Gastroesophageal sphincter (tissue), 4 donors: ENCODE measurements around the gene SPATS2L. TPM values are rescaled to one million over a fixed set of nuclear protein-coding genes. Genes with fewer than 3 reads are reported as not detected.

ENCODE experiments used
- ATAC-seq: fragments of 150-250 bp; one replicate; pipeline ENCODE4 v1.9.1; 2016; ENCODE audit warnings: mild to moderate bottlenecking, moderate library complexity
- H3K27ac ChIP-seq, 4 donors: fragments of 200-600 bp; sonication (generic) in 3 of 4; 1 replicate in 3 of 4; 2 replicates in 1 of 4; pipeline ENCODE4 v1.5.1; 2016 to 2019
- H3K27me3 ChIP-seq: fragments of 200-600 bp; sonication (generic); one replicate; pipeline ENCODE4 v1.5.1; 2019
- H3K36me3 ChIP-seq, 2 donors: fragments of 200-600 bp; sonication (generic); one replicate each; pipeline ENCODE4 v1.5.1; 2019; ENCODE audit warnings: control low read depth in 1 of 2
- H3K4me1 ChIP-seq, 3 donors: fragments of 200-600 bp; sonication (generic); 1 replicate in 2 of 3; 2 replicates in 1 of 3; pipeline ENCODE4 v1.5.1; 2016 to 2019; ENCODE audit warnings: control low read depth in 2 of 3
- H3K4me3 ChIP-seq, 2 donors: fragments of 200-600 bp; sonication (generic); one replicate each; pipeline ENCODE4 v1.5.1; 2019; ENCODE audit warnings: mild to moderate bottlenecking in 1 of 2, moderate library complexity in 1 of 2
- H3K9me3 ChIP-seq, 3 donors: fragments of 200-600 bp; sonication (generic); one replicate each; pipeline ENCODE4 v1.5.1; 2017 to 2019; ENCODE audit warnings: control low read depth in 2 of 3
- EP300 ChIP-seq: sonication (generic); formaldehyde crosslinking; IDR thresholded peaks from one replicate; pipeline ENCODE4 v1.6.1; 2017; ENCODE audit warnings: antibody characterized with exemption, mild to moderate bottlenecking
- POLR2A ChIP-seq, 2 donors: fragments of 450-650 bp; IDR thresholded peaks; one replicate each; pipeline ENCODE4 v1.6.1; 2017; ENCODE audit warnings: antibody characterized with exemption in 2 of 2, mild to moderate bottlenecking in 2 of 2, moderate library complexity in 1 of 2
- POLR2AphosphoS5 ChIP-seq: sonication (generic); formaldehyde crosslinking; IDR thresholded peaks from one replicate; pipeline ENCODE4 v1.6.1; 2017; ENCODE audit warnings: antibody characterized with exemption
- WGBS, 2 donors: methylation state at CpG; one replicate each; pipeline ENCODE4 v1.1.5; 2018; ENCODE audit warnings: low coverage in 1 of 2; 5-methylcytosine and 5-hydroxymethylcytosine counted together
- total RNA-seq, 4 donors: library from RNA; depleted of rRNA; stranded (reverse); fragments of >200 nt; gene quantifications; one replicate each; pipeline ENCODE4 v1.1.0, GENCODE V29; 2016
- TF ChIP-seq, protein P1 (sequence below), 4 experiments: fragments of 200-600 bp in 2 of 4; fragments of 450-650 bp in 2 of 4; sonication (generic) in 1 of 4; IDR thresholded peaks; one replicate each; pipeline ENCODE4 v1.5.1; 2017 to 2019; ENCODE audit warnings: antibody characterized with exemption in 4 of 4, mild to moderate bottlenecking in 2 of 4, moderate library complexity in 2 of 4

SPATS2L gene
- total RNA-seq, 4 donors from 2014 or later: 50.6 to 120 (median 91.5) TPM

DNA sequence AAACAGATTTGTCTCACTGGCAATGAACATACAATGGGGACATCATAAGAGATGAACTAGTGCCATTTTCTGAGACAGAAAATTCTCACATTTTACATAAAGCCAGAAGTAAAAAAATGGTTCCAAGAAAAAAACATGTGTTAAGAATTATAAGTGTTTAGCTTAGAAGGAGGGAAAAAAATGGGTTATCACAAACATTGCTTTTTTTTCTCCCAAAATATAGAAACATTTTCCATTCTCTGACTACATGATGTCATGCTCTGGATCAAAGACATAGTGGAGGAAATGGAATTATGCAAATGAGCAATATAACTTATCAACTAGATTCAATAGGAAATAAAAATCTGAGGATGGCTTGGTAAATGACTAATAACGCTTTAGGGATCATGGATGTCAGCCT, 49.8 kb downstream of the SPATS2L start:
- Histone ChIP-seq H3K27me3 (no peaks in the 10 kb centered on the region), H3K9me3 (no peaks in the 10 kb centered on the region), H3K4me3 (no peak overlapping the region), H3K4me1 (peaks cover 3 to 43% (median 27%) of the 10 kb centered on the region in 3 donors), H3K27ac (peak overlapping the region in 1 of 4 donors; percentile 33), H3K36me3 (no peaks in the 10 kb centered on the region)
- ATAC-seq: no peak
- no peak for TF ChIP-seq POLR2A (IDR thresholded peaks at IDR 0.05)
- 60 to 84% methylated on average over 1 of the region's 1 CpG for WGBS, 2 donors

DNA sequence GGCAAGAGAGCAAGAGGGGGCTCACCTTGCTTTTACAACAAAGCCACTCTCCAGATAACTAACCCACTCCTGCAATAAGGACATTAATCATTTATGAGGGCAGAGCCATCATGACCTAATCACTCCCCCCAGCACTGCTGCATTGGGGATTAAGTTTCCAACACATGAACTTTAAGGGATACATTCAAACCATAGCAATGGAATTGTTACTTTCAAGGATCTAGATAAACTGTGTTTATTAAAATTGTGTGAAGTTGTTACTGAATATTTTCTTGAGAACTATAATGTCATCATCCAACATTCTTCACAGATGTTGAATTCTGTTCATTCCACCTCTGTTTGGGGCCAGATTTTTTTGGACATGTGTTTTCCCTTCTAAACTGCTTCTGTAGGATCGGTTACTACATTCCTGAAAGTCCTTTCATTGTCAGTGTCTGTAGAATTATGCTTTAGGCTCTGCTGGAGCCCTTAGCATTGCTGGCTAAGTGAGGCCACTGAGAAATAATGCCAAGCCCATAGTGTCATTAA, 50.4 kb downstream of the SPATS2L start:
- ATAC-seq: no peak
- Histone ChIP-seq H3K27me3 (no peaks in the 10 kb centered on the region), H3K36me3 (no peaks in the 10 kb centered on the region), H3K4me1 (peaks cover 0 to 37% (median 27%) of the 10 kb centered on the region in 3 donors), H3K27ac (peak overlapping the region in 3 of 4 donors; percentile 14 to 33 (median 19)), H3K4me3 (no peak overlapping the region), H3K9me3 (no peaks in the 10 kb centered on the region)
- no peak for TF ChIP-seq POLR2AphosphoS5
- TF ChIP-seq EP300: no peak
- no peak for TF ChIP-seq POLR2A (IDR thresholded peaks at IDR 0.05)
- TF ChIP-seq, protein P1, sequence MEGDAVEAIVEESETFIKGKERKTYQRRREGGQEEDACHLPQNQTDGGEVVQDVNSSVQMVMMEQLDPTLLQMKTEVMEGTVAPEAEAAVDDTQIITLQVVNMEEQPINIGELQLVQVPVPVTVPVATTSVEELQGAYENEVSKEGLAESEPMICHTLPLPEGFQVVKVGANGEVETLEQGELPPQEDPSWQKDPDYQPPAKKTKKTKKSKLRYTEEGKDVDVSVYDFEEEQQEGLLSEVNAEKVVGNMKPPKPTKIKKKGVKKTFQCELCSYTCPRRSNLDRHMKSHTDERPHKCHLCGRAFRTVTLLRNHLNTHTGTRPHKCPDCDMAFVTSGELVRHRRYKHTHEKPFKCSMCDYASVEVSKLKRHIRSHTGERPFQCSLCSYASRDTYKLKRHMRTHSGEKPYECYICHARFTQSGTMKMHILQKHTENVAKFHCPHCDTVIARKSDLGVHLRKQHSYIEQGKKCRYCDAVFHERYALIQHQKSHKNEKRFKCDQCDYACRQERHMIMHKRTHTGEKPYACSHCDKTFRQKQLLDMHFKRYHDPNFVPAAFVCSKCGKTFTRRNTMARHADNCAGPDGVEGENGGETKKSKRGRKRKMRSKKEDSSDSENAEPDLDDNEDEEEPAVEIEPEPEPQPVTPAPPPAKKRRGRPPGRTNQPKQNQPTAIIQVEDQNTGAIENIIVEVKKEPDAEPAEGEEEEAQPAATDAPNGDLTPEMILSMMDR (IDR thresholded peaks at IDR 0.05): no peak
- WGBS, 2 donors: 8 to 27% methylated on average over 1 of the region's 1 CpG

DNA sequence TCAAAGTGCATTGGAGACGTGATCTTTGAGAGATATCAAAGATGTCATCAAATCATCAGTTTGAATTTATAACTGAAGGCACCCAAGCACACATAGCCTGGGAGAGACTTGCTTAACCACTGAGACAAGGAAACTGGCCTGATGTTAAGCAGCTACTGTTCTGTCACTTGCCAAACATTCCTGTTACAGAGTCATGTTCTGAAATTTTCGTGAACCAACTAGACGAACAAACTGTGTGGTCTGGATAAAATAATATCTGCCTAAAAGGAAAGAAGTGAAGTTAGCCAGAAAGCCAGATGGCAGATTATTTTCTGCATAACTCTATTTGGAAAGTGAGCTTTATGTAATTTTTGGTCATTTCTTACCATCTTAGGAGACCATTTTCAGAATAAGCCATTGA, 51.4 kb downstream of the SPATS2L start:
- Histone ChIP-seq H3K36me3 (no peaks in the 10 kb centered on the region), H3K4me3 (no peak overlapping the region), H3K27me3 (no peaks in the 10 kb centered on the region), H3K27ac (peak overlapping the region in 2 of 4 donors; percentile 33), H3K9me3 (no peaks in the 10 kb centered on the region), H3K4me1 (peaks cover 0 to 29% (median 20%) of the 10 kb centered on the region in 3 donors)
- WGBS, 2 donors: 51 to 56% methylated on average over 3 of the region's 3 CpGs
- peak; percentile 50 for ATAC-seq
- TF ChIP-seq POLR2A (IDR thresholded peaks at IDR 0.05): no peak
- TF ChIP-seq EP300: no peak
- no peak for TF ChIP-seq POLR2AphosphoS5
- TF ChIP-seq, protein P1 (IDR thresholded peaks at IDR 0.05): no peak

DNA sequence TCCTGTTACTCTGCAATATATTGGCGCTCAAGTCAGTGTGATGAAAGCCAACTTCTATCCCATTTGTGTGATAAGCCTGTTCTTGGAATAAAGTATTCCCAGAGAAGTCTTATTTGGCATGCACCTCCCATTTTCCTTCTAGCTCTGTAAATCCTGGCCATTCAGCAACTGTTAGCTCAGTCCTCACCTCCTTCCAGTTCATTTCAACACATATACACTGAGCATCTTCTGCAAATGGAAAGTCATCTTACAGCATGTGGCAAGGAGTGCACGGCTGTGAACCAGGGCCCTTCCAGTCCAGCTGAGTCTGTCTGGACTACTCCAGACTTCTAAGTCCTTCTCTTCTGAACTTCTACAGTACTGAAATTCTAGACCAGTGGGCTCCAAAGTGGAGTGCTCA, 53.1 kb downstream of the SPATS2L start:
- WGBS, 2 donors: 65 to 75% methylated on average over 1 to 2 of the region's 2 CpGs
- peak; percentile 53 for ATAC-seq
- no peak overlapping the region for H3K27ac ChIP-seq

DNA sequence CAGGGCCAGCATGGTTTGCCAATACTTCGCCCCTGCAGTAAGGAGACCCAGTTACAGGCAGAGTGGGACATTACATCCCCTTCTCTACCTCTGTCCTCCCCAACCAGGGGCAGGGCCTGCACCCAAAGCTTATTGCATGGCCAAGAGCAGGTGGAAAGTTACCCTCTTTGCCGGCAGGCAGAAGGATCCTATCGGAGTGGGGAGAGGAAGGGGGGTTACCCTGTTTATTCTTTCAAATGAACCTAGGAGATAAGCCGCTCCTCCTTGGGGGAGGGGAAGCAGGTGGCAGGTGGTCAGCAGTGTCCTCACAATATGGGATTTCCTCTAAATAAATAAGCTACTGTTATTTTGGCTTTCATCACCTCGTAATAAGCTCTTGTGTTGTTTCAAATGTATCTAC, 53.9 kb downstream of the SPATS2L start:
- ATAC-seq: no peak
- 89 to 100% methylated on average over 3 to 5 of the region's 5 CpGs for WGBS, 2 donors
- TF ChIP-seq, protein P1 (IDR thresholded peaks at IDR 0.05): no peak
- TF ChIP-seq POLR2AphosphoS5 (no peak), POLR2A (IDR thresholded peaks at IDR 0.05) (no peak), EP300 (no peak)
- Histone ChIP-seq H3K4me1 (peaks cover 0 to 27% (median 20%) of the 10 kb centered on the region in 3 donors), H3K36me3 (no peaks in the 10 kb centered on the region), H3K9me3 (no peaks in the 10 kb centered on the region), H3K27me3 (no peaks in the 10 kb centered on the region), H3K27ac (no peak overlapping the region), H3K4me3 (no peak overlapping the region)

More for the DNA sequence above, 53.1 kb downstream of the SPATS2L start:
- no peak overlapping the region for H3K4me3 ChIP-seq
- H3K9me3 ChIP-seq: no peaks in the 10 kb centered on the region
- H3K4me1 ChIP-seq: peaks cover 0 to 27% (median 20%) of the 10 kb centered on the region in 3 donors
- H3K36me3 ChIP-seq: no peaks in the 10 kb centered on the region
- no peak for TF ChIP-seq EP300
- no peak for TF ChIP-seq POLR2A (IDR thresholded peaks at IDR 0.05)
- TF ChIP-seq, protein P1 (IDR thresholded peaks at IDR 0.05): no peak
- no peak for TF ChIP-seq POLR2AphosphoS5
- H3K27me3 ChIP-seq: no peaks in the 10 kb centered on the region
